Suppressor macrophage (primary cell): ENCODE measurements around the gene CCDC136.

ENCODE experiments used
- DNase-seq, 4 experiments: peaks; one replicate each; pipeline ENCODE4 v3.0.0-alpha.2; 2020 to 2022

The CCDC136 gene

DNA sequence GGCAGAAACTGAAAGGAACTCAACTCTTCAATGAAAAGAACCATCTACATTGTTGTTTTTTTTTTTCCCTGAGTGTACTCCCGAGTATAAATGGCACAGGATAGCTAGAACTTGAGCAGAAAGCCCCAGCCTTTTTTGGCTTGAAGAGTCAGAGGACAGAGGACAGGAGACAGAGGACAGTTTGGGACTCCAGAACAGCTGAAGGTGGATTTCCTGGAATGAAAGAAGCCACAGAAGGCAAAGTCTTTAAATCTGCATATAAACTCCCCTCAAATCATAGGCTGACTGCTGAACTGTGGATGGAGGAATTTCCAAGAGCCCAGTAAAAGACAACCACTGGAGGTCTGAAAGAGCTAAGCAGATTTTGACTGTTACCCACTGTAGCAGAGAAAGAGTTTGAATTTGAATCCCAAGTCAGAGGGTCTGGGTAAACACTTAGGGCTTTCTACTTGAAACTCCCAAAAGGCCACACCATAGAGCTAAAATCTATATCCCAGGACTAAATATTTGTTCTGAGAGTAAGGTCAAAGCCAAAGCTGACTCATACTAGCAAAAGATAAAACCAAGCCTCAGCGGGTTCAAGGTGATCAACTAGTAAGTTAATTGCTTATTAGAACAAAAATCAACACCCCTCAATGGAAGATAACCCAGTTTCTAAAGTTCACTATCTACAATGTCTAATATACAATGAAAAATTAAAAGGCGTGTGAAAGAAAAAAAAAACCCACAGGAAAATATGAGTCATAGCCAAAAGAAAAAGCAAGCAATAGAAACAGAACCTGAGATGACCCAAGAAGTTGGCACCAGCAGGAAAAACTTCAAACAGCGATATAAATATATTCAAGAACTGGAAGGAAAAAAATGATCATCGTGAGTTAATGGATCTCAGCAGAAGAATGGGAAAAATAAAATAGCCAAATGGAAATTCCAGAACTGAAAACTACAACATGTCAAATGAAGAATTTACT is 14.3 kb upstream of the CCDC136 start:
- DNase-seq = no peak

DNA sequence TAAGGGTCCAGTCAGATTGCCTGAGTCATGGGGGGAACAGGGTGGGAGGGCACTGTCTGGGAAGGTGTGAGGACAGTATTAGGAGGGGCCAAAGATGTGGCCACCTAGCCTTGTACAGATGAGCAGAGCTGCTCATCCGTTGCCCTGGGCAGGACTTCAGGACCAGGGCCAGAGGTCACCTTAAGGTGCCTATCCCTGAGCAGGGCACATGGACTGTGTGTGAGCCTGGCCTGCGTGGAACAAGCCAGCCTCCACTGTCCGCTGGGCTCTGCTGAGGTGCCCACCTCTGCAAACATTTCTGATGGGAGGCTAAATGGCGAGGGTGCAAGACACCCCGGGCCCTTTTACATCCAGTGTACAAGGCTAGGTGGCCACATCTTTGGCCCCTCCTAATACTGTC is 12.8 kb upstream of the CCDC136 start:
- no peak for DNase-seq

DNA sequence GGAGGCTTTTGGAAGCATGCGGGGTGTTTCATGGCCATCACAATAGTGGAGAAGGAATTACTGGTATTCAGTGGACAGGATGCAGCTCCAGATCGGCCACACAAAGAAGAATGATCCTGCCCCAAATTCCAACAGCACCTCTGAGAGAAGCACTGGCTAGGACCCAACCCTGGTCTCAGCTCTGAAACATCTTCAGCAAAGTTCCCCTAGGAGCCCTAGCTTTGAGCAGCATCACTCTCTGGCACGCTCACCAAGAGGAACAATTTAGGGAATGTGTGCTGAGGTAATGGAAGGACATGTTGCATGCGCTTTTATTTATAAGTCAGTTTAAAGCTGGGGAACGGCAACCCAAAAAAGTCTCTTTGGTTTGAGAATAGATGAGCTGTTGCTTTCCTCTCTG is 10.6 kb upstream of the CCDC136 start:
- no peak for DNase-seq

DNA sequence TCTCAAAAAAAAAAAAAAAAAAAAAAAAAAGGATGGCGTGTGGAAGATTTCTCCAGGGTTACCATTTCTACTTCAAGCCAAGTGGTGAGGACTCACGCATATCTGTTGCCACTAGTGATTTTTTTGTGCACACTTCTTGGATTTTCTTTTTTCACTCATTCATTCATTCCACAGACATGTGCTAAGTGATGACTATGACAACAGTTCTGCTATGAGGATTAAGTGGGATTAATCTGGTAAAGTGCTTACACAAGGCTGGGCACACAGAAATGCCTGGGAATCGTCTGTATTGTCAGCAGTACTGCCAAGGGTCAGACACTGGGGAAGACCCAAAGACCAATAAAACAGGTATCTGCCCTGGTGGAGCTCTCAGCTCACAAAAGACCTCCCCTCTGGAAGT is 9.9 kb upstream of the CCDC136 start:
- no peak for DNase-seq

DNA sequence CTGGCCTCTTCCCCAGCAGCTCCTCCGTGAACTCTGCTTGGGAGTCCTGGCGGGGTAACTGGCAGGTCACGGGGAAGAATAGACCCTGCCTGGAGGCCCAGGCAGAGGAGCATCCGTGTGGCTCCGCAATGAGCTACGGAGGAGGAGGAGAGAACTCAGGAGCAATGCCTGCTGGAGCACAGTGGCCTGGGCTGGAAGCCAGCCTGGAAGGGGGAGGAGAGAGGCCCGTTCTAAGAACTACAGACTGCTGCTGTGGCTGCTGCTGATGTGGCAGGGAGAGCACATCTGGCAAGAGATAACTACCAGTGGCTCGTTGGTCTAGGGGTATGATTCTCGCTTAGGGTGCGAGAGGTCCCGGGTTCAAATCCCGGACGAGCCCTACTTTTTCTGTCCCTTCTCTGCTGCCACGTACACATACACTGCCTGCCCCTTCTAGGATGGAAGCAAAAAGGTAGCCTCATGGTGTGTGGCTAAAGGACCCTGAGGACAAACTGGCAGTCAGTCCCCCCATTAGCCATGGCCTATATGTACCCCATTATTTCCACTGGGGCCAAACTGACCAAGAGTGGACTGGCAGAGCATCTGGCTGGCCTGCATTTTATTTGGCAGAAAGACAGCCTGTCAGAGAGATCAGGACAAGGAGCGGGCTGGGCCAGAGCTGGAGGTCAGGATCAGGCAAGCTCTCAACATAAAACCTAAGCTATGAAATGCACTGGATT is 8.5 kb upstream of the CCDC136 start:
- DNase-seq = peak in 1 of 4 experiments; percentile 26

DNA sequence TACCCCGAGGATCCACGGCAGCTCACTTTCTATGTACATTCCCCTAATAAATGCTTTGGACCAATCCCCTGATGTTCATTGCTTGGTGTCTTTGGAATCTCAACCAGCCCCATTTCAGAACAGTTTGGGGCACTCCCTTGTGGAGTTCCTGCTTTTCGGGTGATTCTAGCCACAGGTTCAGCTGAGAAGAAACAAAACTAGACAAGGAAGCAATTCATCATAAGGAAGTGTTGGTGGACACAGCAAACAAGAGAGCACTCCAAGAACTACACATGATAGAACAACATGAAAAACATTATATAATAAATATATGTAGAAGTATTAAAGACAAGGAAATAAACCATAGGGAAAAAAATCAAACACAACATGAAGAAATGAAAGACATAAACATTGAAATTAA is 6.0 kb upstream of the CCDC136 start:
- DNase-seq = peak in 2 of 4 experiments; percentile 16 to 42

- DNase-seq = no peak
Measured at GRCh38 chr7:128788446-128789412, 3.0 kb upstream of the CCDC136 start.

GRCh38 chr7:128790315-128791041 is 1.3 kb upstream of the CCDC136 start:
- DNase-seq = no peak

GRCh38 chr7:128791972-128792327 is 182 bp downstream of the CCDC136 start:
- DNase-seq = no peak

GRCh38 chr7:128792471-128793180 is 858 bp downstream of the CCDC136 start:
- DNase-seq = peak in 1 of 4 experiments; percentile 10

GRCh38 chr7:128793181-128793547 is 1.4 kb downstream of the CCDC136 start:
- peak in 2 of 4 experiments; percentile 13 to 28 for DNase-seq

DNA sequence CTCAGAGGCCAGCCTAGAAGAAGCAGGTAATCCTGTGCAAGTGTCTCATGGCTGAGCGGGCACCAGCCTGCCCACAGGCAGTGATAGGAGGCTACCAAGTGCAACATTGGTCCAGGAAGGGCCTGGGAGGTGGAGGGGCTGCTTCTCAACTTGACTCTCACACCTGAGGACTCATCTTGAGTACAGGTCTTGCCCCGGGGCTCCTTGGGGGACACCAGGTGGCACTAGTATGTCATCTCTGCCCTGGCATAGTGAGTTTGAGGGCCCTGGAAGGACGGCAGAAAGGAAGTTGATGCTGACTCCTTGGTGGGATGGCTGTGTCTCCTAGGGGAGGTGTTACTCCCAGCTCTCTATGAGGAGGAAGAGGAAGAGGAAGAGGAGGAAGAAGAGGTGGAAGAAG is 2.3 kb downstream of the CCDC136 start:
- peak in 2 of 4 experiments; percentile 10 to 31 for DNase-seq

- no peak for DNase-seq
Measured at GRCh38 chr7:128794436-128794835, 2.7 kb downstream of the CCDC136 start.

- DNase-seq = no peak
Measured at GRCh38 chr7:128795129-128795528, 3.4 kb downstream of the CCDC136 start.

DNA sequence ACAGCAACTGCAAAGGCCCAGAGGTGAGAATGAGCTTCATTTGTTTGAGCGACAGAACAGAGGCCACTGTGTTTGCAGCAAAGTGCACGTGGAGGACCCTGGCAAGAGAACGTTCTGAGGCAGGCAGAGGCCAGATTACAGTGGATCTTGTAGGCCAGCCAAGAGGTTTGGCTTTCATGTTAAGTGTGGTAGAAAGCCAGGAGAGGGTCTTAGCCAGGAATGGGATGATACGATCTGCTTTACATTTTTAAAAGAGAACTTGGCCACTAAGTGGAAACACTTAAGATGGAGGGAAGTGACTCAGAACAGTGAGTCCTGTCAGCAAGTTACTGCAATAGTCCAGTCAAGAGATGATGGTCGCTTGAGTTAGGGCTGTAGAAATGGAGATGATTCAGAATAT is 4.6 kb downstream of the CCDC136 start:
- peak in 3 of 4 experiments; percentile 30 to 53 (median 50) for DNase-seq

DNA sequence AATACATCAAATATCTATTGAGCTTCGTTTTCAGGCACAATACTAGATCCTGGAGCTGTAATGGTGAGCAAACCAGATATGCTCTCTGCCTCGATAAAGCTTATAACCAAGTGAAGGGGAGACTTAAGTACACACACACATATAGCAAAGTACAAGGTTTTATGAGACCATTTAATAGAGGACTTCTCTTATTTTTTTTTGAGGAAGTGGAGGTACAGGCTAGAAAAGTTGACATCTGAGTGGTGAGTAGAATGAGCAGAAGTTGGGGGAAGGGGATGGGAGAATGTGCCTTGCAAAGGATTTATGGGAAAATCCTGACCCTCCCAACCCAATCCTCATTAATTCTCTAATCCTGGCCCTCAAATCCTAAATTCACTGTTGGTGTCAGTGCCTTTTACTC is 7.7 kb downstream of the CCDC136 start:
- peak in 2 of 4 experiments; percentile 40 to 50 for DNase-seq

DNA sequence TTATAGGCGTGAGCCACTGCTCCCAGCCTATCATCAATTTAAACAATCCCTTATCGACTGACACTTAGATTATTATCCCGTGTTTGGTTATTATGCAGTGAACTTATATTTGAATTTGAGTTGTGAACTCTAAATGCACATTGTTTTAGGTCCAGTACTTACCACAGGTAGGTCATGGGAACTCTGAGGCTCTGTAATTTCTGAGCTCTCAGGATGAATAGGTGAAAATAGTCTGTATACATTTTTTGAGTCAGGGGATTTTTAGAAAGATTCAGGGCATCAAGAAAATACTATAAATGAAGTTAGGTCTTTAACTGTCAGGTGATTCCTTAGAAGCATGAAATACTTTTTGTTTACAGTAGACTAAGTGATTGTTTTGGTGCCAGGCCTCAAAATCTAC is 8.8 kb downstream of the CCDC136 start:
- no peak for DNase-seq

GRCh38 chr7:128801003-128801402 is 9.2 kb downstream of the CCDC136 start:
- DNase-seq = no peak

DNA sequence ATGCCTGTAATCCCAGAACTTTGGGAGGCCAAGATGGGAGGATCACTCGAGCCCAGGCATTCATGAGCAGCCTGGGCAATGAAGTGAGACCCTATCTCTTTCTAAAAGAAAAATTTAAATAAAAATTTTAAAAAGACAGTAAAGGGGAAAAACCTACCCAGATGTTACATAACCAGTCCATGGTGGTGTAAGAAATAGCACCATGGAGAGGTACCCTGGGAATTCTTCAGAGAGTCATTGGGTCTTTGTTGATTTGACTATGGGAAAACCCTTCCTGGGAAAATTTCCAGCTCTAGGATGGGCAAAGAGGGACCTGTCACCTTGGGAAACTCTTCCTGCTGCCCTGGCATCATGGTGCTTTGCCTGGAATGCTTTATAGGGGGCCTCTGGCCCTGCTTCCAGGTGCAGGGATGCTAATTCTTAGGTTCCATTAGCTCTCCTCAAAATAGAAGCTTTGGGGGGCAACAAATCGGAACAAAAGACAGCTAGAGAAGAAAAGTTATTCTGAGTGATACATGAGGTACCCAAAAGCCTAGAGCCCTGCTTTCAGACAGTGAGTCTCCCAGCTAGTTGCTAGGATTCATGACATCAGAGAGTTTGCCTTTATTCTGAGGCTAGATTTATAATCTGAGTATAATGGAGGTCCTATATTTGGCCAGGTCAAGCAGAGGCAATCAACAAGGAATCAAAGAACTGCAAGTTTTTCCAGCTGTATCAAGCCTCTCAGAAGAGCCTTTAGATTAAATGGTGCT is 10.1 kb downstream of the CCDC136 start:
- DNase-seq = no peak

- DNase-seq = no peak
Measured at GRCh38 chr7:128804484-128804883, 12.7 kb downstream of the CCDC136 start.
